Hematopoietic multipotent progenitor cell treated with erythropoietin and hydrocortisone succinate and interleukin-3 and kit ligand, for 4 days (in vitro differentiated cells): Measurements from ENCODE around the gene EIF3I.

Source experiments
- DNase-seq: peaks from one replicate; pipeline ENCODE4 v3.0.0-alpha.2; 2015

EIF3I gene

DNA sequence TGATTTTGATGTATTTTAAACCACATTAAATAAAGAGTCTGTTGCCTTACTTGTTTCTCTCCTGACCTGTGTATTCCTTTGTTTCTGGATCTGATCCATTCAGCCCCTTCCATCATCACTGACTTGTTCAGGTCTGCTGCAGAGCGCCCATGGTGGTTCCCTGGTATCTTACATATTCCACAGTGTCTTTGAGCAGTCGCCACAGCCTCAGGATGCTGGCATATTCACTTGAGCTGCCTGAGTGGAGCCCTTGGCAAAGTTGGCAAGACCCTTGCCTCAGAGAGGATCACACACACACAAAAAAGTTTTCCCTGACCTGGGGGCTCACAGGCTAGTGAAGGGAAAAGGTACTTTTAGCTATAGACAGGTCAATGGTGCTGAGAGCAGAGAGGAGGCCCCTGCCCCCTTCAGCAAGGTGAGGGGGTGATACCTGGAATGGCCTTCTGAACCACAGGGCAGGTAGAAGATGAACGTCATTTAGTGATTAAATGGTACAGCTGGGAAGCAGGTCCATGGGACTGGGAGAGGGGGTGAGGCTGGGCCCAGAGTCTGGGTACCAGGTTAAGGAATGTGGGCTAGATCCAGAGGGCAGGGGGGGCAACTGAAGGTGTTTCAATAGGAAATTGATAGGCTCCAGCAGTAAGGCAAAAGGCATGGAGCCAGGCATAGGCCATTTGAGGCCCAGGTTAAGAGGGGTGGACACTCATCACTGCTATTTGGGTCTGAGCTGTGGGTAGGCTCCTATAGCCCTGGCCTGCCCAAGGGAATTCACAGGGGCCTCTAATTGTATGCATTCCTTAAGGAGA, 23.8 kb upstream of the EIF3I start:
- DNase-seq = no peak

DNA sequence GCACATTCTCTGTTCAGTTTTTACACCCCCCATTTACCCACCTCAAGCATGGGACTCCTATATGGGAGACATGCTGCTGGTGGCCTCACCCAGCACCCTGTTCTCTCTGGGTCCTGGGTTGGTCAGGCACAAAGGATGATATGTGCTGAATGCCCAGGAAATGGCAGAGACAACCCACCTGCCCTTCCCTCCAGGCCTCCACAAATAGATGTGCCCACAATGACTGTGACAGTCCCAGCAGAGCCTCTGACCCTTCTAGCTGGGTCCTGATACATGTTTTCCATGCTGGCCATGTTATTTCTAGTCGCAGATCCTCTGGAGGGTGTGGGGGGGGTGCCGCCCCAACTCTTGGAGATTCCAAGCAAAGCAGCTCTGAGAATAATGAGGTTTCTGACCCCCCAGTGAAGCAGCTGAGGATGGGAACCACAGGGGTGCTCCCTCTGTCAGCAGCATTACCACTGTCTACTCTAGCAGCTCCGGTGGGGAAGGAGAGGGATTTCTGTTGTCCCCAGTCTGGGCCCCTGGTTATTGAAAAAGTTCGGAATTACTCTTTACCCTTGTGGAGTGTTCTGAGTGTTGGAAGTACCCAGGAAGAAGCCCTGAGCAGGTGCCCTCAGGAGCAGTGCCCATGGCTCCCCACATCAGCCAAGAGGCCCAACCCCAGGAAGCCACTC, 23.0 kb upstream of the EIF3I start:
- no peak for DNase-seq

DNA sequence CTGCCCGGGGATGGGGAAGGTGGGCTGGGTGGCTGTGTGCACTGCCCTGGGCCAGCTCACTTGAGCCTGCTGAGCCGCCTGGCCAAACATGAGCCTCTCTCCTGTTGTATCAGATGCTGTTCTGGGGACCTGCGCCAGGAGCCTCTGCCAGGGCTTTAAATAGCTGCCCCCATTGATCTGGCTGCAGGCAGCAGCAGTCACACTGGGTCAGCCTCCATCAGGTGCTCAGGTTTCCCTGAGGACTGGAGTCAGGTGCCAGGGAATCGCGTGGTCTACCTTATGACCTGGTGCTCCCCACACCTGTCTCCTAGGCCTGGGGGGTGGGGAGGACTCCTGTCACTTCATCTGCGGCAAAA, 22.5 kb upstream of the EIF3I start:
- no peak for DNase-seq

DNA sequence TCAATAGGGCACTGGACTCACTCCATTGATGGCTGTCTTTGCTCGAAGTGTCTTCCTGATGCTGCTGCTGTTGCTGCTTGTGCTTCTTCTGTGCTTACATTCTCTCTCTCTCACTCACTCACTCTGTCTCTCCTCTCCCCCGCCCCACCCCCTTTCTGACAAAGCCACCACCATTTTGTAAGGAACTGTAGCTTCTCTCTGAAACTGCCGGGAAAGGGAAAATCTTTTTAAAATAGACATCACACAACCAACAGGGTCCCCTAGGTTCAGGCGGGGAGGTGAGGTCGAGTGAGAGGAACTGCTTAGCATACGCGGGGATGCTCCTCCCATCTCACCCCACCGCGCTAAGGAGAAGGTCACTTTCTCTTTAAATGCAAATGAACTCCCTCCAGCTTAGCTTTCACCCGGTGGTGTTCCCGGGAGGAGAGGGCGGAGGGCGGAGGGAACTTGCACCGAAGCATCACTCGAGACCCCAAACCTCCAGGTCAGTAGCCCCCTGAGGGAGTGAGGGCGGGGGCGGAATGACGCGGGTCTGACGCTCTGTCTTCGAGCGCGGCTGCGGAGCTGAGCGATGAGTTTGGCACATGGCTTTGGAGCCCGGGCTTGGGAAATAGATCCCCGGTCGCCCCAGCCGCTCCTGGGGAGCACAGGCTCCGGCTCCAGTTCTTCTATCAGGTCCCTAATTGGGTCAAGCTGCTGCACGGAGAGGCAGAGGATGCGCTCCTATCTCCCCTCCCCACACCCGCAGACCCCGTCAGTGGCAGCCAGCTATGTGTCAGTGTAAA, 21.8 kb upstream of the EIF3I start, which contains the start of gene CCDC28B:
Gene CCDC28B, plus strand, starts transcription at position 370 of the 785 bp plus-strand sequence. CDS start 1,341 bp downstream, outside the sequence.
- DNase-seq = peak; percentile 68

DNA sequence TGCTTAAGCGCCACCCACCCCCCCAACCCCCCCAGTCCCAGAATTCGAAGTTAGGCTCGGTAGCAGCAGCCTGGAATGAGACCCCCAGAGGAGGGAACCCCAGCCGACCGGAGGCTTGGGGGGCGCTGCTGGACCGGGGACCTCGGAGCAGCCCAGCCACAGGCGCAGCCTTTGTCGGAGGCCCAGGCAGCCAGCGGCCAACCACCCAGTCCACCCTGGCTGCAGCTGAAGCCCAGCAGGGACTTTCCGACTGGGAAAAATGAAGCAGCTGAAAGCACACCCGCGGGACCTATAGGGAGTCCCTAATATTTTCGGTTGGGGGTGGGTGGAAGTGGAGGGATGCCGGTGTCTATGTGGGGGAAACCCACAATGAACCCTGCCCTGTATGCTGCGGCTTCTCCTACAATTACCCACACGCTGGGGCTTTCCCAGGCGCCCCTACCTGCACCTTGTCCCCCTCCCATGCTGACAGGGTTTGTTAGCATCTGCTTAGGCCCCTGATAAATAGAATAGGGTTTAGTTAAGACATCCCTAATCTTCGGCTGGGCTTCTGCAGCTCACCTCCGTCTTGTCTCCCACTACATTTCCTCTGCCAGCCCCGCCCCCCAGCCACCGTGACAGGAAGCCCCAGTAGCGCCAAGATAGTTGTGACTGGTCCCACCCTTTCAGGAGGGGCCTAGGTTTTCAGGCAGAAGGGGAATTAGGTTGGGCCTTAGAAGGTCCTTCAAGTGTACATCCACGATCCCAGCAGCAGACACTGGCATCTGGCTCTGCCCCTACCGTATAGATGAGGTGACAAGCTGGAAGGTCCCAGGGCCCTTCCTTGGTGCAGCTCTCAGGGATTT, 21.0 kb upstream of the EIF3I start:
- DNase-seq = peak; percentile 95

DNA sequence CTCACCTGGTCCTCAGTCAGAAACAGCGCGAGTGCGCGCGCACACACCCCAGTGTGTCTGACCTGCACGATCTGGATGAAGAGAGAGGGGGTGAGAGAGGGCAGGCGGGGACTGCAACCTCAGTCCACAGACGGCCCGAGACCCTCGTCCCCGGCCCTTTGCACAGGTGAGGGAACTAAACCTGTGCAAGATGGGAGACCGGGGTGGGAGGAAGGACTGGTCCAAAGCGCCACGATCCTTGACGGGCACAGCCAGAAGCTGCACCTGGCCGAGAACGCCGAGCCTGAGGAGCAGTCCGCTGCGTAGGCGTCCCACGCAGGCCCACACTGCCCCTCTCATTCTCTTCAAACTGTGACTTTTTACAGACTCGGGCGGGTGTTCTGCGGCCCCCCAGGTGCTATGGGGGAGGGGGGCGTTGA, 17.3 kb upstream of the EIF3I start:
- DNase-seq = no peak

DNA sequence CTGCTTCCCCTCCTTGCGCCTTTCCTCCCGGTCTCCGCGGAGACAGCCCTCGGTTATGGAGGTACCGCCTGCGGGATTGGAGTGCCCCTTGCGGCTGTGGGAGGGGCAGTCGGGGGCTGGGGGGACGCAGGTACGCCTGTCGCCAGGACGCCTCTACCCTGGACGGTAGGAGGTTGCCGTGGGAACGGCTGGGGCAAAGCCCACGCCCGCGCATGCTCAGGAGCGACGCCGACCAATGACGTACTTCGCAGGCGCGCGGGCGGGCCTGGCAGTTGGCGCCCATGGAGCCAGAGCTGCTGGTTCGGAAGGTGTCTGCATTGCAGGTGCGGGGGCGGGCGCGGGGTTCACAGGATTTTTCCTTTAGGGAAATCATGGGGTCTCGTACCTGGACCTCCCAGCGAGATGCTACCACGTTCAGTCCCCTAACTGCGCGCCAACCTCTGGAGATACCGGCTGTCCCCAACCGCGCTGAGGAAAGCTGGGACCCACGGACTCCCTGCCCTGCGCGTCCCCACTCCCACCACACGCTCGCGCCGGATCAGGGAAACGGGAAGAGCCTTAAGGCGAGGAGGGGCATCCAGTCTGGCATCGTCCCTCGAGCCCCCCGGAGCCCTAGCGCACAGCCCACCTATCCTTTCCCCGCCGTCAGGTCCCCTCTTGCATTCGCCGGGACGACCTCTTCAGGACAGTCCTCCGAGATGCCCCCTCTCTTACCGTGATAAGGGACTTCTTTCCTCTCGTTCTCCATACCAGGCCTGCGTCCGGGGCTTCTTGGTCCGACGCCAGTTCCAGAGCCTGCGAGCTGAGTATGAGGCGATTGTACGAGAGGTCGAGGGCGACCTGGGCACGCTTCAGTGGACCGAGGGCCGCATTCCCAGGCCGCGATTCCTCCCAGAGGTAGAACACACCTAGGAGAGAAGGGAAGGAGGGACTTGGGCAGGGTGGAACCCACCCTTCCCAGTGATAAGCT, 16.5 kb upstream of the EIF3I start, which contains the start of gene IQCC:
Gene IQCC, plus strand, starts transcription at position 271 of the 970 bp plus-strand sequence. Its CDS starts 11 bp downstream, at position 282.
- peak; percentile 93 for DNase-seq

DNA sequence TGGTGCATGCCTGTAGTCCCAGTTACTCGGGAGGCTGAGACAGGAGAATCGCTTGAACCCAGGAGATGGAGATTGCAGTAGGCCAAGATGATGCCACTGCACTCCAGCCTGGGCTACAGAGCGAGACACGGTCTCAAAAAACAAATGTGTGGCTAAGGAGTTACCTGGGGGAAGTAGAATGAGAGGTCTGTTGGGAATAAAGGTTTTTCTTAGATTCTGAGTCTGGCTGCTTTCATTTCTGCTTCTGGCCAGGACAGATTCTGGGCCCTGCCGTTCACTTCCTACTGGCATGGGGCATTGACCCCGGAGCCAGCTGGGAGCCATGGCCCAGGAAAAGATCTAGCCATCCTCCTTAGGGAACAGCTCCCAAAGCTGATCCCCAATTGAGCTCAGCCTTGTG, 13.7 kb upstream of the EIF3I start:
- no peak for DNase-seq

DNA sequence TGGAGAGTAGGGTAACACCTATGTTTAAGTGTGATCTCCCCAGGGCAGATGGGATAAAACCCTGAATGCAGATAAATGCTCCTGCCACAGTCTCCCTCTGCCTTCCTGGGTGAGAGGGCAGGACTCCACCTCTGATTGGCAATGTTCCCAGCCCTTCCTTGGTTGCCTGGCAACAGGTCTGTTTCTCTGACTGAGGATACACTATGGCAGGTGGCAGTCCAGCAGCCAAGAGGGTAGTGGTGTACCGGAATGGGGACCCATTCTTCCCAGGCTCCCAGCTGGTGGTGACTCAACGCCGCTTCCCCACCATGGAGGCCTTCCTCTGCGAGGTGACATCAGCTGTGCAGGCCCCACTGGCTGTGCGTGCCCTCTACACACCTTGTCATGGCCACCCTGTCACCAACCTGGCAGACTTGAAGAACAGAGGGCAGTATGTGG, 13.3 kb upstream of the EIF3I start, which contains the start of gene DCDC2B:
Gene DCDC2B, plus strand, starts transcription at position 199 of the 438 bp plus-strand sequence. Its CDS starts 5 bp downstream, at position 204.
- peak; percentile 72 for DNase-seq

DNA sequence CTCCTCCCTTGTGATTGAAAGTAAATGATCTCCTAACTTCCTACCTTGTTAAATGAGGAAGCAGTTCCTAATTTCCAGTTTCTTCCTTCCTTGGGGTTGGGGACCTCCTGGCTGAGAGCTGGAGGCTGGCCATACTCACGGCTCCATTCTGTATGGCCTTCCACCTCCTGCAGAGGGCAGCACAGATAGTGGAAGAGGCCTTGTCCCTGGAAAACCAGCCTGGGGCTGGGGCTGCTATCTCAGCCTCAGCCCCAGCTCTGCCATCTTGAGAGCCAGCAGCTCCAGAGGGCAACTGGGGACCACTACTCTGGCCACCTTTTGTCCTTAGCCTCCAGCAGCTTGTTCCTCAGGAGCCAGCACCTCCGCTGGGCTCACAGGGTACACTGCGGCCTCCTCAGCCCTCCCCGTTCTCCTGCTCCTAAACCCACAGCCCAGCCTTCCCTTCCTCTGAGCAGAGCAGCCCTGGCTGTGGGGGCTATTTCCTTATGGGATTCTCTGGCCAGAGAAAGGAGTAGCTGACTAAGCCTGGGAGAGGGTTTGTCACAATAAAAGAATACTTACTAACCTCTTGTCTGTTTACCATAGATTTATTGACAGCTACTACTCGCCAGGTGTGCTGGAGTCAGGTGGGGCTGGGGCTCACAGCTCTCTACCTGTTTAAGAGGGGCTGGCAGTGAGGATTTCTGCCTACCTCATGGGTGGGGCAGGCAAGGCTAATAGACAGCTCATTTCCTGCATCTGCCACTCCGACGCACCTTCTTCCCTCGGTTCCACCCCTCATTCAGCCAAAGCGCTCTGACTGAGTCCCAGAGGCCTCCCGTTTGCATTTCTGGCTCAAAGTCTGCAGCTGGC, 6.4 kb upstream of the EIF3I start:
- peak; percentile 85 for DNase-seq

DNA sequence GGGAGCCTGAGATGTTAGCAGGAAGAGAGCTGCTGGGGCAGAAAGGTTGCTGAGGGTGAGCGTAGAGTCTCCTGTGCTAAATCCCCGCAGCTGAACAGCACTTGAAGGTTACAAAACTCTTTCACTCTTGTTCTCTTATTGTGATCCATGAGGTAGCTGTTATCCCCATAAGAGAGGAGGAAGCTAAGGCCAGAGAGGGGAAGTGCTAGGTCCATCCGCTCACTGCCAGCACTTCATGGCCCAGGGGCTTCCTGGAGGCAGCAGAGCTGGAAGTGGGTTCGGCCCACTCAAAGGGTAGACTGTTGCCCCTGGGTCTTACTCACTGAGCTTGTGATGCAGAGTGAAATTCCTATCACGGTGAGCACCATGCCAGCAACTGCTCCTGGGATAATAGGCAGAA, 5.6 kb upstream of the EIF3I start:
- DNase-seq = no peak

DNA sequence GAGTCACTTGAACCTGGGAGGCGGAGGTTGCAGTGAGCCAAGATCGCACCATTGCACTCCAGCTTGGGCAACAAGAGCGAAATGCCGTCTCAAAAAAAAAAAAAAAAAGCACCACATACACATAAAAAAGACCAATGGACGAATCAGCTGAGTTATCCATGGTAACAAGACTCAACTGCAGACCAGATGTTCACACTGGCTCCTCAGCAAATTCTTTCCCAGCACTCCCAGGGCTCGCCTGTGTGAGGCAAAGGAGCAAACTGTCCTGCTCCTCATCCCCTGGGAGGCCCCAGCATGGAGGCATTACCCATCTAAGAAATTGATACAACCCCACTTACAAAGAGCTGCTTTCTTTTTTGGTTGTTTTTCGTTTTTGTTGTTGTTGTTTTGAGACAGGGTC, 3.2 kb upstream of the EIF3I start:
- no peak for DNase-seq

DNA sequence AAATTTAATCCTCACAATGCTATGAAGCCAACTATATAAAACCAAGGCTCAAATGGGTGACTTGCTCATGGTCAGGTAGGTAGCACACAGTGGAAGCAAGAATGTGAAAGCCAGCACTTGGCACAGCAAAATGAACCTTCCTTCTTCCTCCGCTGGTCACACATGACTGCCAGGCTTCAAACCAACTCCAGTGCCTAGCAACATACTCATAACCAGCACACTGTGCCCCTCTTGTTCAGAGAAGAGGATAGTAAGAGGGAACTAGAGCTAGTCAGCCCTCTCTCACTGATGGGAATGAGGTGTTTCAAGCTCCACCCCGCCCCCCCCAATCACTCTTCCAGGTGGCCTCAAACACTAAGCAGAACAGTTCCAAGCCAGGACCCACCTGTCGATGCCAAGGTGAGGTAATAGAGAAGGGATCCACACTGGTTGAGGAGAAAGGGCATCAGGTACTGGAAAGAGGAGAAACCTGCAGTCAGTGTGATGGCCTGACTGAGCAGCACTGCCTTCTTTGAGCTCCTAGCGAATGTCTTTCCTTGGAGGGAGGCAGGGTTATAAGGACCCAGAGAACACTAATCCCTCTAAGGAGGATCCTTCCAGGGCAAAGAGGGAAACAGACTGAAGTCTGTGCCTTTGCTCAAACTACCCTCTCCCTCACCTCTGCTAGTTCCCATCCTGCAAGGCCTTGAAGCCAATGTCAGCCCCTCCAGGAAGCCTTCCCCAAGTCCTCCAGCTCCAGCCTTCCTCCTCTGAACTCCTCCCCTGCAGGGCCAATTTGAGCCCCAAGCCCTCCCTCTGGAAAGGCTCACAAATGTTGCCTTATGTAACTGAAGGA, 1.2 kb upstream of the EIF3I start:
- DNase-seq = no peak

DNA sequence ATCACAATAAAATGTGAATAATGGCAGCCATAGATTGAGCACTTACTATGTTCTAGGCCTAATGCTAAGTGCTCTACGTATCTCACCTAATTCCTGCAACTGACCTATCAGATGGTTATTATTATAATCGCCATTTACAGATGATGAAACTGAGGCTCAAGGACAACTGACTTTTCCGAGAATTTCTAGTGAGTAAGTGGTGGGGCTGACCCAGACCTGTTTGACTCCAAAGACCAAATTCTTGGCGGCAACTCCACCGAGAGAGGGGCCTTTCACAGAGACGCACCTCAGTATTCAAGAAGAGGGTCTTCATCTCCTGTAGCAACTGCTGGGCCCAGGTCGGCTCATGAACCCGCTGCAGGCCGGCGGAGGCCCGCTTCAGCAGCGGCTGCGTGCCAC, 627 bp upstream of the EIF3I start:
- no peak for DNase-seq

DNA sequence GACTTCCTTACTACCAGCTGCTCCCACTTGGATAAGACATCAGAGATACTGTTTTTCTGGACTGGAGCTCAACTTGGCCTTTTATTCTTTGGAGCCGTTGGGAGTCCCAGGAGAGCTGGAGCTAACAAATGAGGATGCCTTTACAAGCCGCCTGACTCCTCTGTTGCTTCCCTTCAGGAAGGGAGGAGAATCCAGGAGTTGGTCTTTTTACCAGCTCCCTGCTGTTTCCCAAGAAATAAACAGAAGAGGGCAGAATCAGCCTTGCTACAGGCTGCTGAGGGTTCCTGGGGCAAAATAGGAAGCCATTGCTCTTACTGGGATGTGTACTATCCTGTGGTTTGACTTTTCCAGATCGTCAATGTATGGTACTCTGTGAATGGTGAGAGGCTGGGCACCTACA, 1.5 kb downstream of the EIF3I start:
- no peak for DNase-seq

DNA sequence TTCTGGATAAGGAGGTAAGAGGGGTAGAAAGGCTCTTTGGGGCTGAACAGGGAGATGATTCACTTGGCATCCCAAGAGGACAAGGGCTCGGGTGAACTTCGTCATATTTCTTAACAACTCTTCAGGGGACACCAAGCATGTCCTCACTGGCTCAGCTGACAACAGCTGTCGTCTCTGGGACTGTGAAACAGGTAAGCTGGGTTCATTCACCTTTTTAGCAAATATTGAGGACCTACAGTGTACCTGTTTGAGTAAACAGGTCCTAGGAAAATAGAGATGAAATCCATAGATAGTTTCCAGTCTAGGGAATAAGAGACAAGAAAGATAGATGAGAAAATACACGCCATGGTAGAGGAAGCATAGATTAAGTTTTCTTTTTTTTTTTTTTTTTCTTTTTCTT, 2.1 kb downstream of the EIF3I start:
- no peak for DNase-seq

DNA sequence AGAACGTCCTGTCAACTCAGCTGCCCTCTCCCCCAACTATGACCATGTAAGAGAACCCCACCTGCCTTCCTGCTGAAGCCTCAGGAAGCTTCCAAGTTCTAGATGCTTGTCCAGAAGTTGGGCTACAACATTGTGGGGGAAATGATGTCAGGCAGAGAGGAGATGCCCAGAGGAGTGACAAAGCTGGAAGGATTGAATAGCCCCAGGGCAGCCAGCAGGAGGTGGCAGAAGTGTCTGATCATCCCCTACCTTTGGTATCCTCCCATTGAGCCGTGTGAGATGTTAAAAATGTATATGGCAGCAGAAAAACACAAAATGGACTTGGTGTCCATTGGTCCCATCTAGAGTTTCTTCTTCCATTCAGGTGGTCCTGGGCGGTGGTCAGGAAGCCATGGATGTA, 6.6 kb downstream of the EIF3I start:
- DNase-seq = no peak

DNA sequence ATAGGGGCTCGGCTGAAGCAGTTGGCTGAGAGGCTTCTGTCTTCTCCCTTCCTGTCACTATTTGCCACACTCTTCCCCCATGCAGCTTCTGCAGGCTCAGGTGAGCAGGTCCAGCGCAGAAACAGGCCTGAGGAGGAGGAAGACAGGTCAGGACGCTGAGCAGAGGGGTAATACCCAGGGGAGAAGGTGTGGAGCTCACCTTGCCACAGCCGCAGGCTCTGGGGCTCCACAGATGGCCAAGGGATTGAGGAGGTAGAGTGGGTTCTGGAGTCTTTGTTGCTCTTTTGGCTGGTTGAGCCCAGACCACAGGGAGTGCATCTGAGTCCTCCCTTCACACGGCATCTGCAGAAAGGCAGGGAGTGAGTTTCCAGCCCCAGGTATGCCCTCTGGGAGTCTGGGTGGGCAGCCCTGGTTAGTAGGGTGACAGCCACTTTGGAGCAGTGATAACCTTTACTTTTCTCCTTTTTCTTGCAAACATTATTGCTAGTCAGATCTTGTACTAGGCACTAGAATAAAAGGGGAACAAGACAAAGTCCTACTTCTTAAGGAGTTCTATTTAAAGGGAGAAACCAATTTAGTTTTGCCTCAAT, 9.7 kb downstream of the EIF3I start:
- no peak for DNase-seq
